HL-60/S4 (cell line): ENCODE measurements around the gene ESCO1.
"Not testable (repeated sequence)": the region's sequence is repeated elsewhere in the genome, so short reads cannot be mapped to it uniquely, and the experiment has no call there.

ENCODE experiments used
- in situ Hi-C: fragments of 300-500 bp; cut with MboI; formaldehyde crosslinking; loops from 2 replicates; pipeline ENCODE4 v1.14.3; 2022; ENCODE audit warnings: low sequenced_read_pairs

The ESCO1 gene, protein sequence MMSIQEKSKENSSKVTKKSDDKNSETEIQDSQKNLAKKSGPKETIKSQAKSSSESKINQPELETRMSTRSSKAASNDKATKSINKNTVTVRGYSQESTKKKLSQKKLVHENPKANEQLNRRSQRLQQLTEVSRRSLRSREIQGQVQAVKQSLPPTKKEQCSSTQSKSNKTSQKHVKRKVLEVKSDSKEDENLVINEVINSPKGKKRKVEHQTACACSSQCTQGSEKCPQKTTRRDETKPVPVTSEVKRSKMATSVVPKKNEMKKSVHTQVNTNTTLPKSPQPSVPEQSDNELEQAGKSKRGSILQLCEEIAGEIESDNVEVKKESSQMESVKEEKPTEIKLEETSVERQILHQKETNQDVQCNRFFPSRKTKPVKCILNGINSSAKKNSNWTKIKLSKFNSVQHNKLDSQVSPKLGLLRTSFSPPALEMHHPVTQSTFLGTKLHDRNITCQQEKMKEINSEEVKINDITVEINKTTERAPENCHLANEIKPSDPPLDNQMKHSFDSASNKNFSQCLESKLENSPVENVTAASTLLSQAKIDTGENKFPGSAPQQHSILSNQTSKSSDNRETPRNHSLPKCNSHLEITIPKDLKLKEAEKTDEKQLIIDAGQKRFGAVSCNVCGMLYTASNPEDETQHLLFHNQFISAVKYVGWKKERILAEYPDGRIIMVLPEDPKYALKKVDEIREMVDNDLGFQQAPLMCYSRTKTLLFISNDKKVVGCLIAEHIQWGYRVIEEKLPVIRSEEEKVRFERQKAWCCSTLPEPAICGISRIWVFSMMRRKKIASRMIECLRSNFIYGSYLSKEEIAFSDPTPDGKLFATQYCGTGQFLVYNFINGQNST

DNA sequence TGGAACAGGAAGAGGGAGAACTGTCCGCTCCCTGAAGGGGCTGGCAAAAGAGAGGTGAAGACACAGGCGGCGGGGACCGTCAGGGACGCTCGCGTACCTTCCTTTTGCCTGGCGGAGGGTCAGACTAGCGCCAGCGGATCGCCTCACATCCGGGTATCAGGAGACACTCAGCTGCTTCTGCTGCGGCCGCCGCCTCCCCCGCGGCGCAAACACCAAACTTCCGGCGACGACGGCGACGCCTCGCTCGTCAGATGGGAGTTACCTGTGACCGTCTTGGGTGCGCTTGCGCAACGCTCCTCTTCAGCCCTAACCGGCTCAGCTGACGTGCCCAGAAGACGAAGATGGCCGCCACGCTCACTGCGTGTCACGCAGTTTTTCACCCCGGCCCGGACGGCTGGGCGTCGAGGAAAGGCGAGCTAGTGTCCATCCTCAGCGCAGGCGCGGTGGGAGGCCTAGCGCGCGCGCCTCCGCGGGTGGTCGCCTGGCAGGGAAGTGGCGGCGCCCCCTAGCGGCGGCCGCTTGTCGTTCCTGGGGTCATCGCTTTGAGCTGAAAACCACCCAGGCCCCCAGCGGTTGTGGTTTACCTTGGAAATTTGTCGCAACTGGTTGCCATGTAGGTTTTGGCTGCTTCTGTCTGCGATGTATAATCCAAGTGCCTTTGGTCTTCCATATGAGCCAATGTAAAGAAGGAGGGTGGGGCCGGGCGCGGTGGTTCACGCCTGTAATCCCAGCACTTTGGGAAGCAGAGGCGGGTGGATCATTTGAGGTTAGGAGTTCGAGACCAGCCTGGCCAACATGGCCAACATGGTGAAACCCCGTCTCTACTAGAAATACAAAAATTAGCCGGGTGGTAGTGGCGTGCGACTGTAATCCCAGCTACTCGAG lies at the start of gene ESCO1:
Gene ESCO1, minus strand, starts transcription at position 179 of the 885 bp plus-strand sequence. CDS start 25,861 bp downstream, outside the sequence.
- in situ Hi-C loops: no loop called here

DNA sequence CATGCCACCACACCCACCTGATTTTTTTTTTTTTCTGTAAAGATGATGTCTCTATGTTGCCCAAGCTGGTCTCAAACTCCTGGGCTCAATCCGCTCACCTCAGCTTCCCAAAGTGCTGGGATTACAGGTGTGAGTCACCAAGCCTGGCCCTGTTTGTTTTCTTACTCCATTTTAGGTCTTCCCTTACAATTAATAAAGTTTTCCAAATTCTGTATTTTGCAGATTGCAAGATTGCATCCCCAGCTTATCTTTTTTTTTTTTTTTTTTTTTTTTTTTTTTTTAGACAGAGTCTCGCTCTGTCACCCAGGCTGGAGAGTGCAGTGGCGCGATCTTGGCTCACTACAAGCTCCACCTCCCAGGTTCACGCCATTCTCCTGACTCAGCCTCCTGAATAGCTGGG lies 39.9 kb upstream of the ESCO1 start:
- in situ Hi-C loops: not testable (repeated sequence)

DNA sequence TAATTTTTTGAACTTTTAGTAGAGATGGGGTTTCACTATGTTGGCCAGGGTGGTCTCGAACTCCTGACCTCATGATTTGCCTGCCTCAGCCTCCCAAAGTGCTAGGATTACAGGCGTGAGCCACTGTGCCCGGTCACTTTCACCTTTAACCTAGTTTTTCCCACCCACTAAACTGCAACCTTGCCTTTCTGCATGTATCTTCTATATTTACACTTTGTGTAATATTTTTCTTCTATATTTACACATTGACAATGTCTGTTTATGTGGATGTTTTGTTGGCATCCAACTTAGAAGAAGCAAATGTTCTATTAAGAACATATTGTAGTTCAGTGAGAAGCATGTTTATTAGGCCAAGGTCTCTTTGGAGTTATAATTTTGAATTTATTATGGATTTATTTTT lies 38.3 kb upstream of the ESCO1 start:
- in situ Hi-C loops: no loop called here

DNA sequence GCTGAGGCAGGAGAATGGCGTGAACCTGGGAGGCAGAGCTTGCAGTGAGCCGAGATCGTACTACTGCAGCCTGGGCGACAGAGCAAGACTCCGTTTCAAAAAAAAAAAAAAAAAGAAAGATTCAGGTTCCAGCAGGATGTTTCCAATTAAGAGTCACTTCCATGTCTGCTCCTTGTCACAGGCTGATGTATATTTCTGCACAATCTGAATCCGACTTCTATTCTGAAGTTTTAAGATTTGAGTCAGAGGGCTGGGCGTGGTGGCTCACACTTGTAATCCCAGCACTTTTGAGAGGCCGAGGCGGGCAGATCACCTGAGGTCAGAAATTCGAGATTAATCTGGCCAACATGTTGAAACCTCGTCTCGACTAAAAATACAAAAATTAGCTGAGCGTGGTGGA lies 36.3 kb upstream of the ESCO1 start:
- in situ Hi-C loops: no loop called here

DNA sequence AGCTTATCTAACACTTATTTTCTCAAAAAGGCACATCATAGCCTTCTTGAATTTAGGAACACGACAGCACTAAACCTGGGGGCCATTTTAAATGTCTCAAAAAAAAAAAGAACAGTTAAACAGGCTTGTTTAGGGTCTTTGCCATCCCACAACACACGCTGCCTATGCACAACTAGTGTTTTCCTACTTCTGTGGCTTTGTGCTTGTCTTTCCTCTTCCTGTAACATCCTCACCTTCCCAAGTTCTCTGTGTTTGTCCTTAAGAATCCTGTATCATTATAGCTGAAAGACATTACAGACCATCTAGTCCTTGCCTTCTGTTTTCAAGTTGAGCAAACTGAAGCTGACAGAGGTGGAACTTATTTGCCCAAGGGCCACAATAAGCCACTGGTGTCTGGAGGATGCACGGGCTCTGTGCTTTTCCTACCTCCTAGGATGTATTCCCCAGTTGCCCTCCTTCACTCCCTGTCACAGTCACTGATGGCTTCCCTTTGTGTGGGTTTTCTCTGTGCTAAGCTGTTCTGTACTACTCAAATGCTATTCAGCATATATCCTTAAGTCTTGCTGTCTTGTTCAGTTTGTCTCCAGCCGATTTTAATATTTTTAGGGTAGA lies 34.2 kb upstream of the ESCO1 start:
- in situ Hi-C loops: no loop called here

DNA sequence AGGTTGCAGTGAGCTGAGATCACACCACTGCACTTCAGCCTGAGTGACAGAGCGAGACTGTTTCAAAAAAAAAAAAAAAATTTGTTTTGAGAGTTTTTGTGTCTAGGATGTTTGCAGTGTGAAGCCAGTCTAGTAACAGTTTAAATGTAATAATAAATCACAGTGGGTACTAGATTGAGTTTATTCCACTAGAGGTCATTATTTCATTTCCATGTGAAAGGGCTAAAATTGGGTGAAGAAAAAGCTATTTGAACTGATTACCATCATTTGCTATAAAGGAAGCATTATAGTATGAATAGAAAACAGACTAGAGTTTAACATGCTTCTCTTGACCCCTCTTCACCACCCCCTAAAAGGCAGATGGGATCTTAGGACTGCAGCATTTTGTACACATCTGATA lies 31.9 kb upstream of the ESCO1 start:
- in situ Hi-C loops: no loop called here

DNA sequence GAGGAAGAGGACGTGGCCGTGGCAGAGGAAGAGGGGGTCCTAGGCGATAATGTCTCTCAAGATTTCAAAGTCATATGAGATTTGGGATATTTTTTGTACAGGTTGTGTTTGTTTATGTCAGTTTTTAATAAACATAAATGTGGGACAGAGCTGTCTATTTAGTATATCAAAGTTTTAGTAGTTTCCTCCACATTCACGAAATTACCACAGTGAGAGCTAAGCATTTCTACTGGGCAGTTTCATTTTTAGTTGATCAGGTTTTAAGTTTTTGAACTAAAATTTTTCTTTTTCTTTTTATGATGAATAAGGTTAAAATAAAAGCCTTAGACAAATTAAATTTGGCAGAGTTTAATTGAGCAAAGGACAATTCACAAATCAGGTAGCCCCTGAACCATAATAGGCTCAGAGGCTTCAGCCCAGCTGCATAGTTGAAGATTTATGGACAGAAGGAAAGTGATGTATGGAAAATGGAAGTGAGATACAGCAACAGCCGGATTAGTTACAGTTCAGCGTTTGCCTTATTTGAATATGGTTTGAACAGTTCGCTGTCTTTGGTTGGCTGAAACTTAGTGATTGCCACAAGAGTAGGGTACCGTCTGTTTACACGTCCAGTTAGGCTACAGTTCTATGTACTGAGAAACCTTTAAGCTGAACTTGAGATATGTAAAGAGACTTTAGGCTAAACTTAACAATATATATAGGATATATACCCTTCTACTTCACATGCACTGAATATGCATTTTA lies 28.8 kb upstream of the ESCO1 start:
- in situ Hi-C loops: no loop called here

DNA sequence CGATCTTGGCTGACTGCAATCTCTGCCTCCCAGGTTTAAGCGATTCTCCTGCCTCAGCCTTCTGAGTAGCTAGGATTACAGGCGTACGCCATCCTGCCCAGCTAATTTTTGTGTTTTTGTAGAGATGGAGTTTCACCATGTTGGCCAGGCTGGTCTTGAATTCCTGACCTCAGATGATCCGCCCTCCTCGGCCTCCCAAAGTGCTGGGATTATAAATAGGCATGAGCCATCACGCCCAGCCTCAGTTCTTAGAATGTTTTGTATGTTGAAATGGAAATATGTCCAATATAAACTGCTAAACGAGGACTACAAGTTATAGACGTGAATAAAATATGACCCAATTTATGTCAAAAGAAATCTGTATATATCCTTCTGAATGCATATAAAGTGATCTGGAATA lies 21.1 kb upstream of the ESCO1 start:
- in situ Hi-C loops: not testable (repeated sequence)

DNA sequence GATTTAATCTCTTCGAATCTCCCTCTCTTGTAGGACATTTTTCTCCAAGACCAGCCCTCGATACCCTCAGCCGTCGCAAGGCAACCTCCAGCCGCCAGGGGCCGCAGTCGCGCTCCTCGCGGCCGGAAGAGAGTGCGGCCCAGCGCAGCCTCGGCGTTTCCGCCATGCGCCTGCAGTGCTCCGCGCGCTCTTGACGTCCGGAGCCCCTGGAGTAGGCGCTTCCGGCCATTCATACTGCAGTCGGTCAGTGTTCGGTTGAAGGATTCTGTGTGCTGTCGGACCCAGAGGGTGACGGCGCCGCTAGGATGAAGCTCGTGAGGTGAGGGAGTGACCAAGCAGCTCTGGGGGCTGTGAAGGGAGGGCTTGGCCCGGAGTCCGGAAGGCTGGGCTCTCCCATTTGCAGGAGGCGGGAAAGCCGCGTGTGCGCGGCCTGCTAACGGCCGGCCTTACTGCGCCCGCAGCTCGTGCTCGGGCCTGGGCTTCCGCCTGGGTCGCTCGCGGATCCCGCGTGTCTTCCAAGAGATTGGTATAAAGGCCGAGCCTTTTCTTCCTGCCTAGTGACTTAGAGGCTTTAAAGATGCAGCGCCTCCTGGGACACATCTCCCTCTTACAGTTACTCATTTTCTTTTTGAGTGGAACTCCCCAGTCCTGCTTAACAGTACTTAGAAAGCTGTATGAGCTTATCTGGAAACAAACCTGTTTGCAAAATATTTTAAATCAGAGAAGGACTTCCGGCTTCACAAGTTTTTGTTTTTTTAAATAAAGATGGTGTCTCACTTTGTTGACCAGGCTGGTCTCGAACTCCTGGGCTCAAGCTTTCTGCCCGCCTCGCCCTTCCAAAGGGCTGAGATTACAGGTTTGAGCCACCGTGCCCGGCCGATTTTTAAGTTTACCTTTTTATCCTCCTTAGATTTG lies 11.9 kb upstream of the ESCO1 start, which contains the start of gene SNRPD1:
Gene SNRPD1, plus strand, starts transcription at position 190 of the 915 bp plus-strand sequence. Its CDS starts 116 bp downstream, at position 306.
- in situ Hi-C loops: no loop called here

DNA sequence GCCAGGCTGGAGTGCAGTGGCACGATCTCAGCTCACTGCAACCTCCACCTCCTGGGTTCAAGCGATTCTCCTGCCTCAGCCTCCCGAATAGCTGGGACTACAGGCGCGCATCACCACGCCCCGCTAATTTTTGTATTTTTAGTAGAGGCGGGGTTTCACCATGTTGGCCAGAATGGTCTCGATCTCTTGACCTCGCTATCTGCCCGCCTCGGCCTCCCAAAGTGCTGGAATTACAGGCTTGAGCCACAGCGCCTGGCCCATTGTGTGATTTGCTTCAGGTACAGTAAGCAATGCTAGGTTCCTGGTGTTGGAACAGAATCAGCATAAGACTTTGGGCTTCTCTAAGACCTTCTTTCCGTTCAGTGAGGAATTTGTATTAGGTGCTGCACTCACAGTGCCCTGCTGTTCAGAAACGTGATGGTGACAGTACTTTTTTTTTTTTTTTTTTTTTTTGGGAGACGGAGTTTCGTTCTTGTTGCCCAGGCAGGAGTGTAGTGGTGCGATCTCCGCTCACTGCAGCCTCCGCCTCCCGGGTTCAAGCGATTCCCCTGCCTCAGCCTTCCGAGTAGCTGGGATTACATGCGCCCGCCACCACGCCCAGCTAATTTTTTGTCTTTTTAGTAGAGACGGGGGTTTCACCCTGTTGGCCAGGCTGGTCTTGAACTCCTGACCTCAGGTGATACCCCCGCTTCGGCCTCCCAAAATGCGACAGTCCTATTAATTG lies 11.1 kb upstream of the ESCO1 start:
- in situ Hi-C loops: not testable (repeated sequence)

DNA sequence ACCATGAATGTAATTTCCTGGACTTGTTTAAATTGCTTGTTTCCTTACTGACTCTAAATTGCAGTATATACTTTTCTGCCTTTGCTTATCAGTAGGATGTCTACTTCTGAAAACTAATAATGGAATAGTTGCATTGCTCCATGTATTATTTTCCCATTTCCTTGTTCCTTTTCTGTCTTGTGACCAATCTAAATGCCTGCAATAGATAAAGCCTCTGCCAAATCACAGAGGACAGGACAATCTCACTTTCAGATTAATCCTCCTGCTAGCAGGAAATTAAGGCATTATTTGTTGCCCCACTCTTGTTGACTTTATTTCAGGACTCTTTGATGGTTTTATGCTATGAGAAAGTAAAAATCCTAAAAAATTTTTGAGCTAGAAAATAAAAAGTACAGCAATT lies 4.7 kb upstream of the ESCO1 start:
- in situ Hi-C loops: no loop called here

DNA sequence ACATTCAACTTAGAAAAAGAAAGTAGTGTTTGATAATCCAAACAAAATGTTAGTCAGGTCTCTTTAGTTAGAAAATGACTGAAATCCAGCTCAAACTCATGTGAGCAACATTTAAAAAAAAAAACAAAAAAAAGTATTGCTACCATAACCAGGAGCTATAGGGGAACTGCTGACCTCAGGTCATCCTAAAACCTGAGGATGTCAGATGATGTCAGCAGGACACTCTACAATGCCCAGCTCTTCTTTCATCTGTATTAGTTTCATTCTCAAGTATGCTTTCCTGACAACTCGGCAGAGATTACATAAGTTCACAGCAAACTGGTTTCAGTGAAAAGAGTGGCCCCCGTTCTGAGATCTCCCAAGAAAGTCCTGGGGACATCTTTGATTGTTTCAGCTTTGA lies 4.2 kb upstream of the ESCO1 start:
- in situ Hi-C loops: no loop called here

DNA sequence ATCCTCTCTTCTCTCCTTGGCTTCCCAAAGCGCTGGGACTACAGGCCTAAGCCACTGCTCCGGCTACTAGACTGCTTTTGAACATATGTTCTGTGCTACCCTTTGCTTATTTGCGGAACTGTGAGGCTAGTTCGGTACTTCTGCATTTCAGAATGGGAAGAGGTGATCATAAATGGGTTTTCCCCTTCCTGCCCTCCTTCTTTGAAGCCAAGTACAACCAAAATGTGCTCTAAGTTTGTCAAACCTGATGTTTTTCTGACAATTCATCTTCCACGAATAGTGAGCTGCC lies 1.7 kb upstream of the ESCO1 start:
- in situ Hi-C loops: no loop called here

DNA sequence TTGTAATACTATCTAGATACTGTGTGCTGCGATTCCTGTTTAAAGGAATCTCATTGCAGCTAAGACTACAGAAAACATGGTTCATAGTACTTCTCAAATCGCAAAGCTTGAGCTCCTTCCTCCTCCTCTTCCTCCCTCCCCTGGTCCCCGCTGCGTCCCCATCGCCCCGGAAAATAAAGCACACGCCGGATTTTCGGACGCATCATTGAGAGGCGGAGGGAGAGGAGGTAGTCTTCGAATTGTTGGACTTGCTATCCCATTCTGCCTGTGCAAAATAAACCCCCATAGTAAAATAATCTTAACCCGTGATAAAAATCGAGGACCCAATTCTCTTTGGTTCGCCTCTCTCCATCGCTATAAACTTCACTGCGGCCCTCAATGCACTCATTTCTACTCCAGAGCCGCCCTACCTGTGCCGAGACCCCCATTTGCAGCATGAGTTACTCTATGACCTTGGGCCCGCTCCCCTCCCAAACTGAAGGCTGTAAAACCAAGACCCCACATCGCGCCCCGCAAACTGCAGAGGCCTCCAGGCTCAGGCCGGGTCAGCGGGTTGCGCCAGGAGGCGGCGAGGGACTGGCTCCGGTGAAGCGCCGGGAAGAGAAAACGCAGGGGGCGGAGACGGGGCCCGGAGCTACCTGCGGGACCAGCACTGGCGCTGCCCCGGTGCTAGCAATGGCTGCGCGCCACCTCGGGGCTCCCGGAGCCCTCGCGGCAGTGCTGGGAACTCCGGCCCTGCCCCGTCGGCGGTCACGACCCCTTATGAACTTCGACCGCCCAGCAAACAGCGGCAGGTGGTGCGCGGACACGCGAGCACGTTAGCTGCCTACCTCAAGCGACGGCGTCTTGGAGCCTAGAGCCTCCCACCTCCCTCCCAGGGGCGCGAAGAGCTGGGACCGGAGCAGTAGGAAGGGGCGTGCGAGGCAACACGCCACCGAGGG lies 649 bp downstream of the ESCO1 start:
- in situ Hi-C loops: no loop called here

DNA sequence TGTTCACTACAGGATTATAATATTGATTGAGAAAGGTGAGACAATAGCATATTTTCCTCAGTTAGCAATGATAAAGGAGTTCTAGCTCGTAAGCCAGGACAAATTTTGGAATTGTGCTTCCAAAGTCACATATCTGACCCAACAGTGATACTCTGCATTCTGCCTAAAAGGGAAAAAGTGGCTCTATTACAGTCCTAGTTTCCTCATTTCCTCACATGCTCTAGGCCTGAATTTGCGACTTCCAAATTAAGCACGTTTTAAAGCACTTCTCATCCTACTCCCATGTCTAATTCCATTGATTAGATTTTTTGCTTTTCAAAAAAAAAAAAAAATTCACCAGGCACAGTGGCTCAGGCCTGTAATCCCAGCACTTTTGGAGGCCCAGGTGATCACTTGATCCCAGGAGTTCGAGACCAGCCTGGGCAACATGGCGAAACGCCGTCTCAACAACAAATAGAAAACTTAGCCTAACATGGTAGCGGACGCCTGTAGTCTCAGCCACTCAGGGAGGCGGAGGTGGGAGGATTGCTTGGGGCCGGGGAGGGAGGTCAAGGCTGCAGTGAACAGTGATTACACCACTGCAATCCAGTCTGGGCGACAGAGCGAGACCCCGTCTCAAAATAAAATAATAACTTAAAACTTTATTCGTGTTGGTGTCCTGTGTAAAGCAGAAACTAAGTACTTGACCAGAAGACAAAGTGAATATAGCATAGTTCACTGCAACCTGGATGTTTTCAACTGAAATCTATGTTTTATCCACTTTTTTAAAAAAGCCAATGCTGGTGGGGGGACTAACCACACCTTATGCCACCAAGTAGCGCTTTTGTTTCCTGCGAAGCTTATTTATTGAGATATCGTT lies 1.5 kb downstream of the ESCO1 start:
- in situ Hi-C loops: no loop called here

DNA sequence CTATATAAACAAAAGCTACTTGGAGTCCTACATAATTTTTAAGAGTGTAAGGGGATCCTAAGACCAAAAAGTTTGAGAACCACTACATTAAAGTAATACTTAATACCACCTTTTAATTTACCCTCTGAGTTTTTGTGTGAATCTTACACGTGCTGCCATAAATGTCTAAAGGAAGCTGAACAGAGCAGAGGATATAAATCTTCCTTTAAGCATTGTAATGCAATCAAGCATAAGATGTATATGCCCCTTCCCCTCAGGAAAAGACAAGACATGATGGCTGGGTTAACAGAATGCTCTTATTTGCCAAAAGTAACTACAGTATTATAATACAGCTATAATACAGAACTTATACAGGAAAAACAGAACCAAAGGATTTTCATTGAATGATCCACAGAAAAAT lies 2.9 kb downstream of the ESCO1 start:
- in situ Hi-C loops: no loop called here
